ENCODE measurements around the gene LYPD3.

LYPD3 gene

DNA sequence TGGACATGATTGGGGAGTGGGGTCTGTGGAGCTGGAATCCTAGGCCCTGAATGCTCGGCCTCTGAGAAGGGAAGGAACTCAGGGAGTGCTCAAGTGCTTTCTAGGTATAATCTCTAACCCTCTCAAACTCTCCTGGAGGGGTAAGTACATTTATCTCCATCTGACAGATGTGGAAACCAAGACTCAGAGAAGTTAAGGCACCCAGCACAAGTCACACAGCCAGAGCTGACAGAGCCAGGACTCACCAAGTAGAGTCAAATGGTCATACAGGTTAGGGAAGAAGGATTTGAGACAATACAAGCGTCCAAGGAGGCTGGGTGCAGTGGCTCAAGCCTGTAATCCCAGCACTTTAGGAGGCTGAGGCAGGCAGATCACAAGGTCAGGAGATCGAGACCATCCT lies 12.9 kb upstream of the LYPD3 start:
- Histone ChIP-seq H3K9ac (ENCODE audit: low read depth, low read length) (no peak overlapping the region), H3K9me3 (ENCODE audit: control insufficient read depth, insufficient read depth, low read length) (no peaks in the 10 kb centered on the region), H3K36me3 (ENCODE audit: insufficient read depth, low read length) (peaks cover 3% of the 10 kb centered on the region; the same call in 1 of the 2 replicates), H3K4me1 (ENCODE audit: insufficient read depth, low read length) (no peaks in the 10 kb centered on the region; the same call in 1 of the 2 replicates)

DNA sequence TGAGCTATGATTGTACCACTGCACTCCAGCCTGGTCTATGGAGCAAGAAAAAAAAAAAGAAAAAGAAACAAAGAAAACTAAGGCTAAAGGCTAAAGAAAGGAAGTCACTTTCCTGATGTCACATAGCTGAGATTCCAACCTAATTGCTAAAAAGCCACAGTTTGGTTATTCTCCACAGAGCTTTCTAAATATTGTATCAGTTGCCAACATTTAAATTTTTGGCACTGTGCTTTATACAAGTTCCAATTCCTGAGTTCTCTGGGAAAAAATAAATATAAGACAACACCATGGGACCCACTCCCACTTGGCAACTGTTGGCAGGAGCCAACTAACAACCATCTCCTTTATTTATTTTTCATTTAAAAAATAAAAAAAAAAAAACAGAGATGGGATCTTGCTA lies 11.2 kb upstream of the LYPD3 start:
- Histone ChIP-seq H3K4me1 (ENCODE audit: insufficient read depth, low read length) (no peaks in the 10 kb centered on the region; the same call in 1 of the 2 replicates), H3K36me3 (ENCODE audit: insufficient read depth, low read length) (peaks cover 3% of the 10 kb centered on the region; the same call in 1 of the 2 replicates), H3K9ac (ENCODE audit: low read depth, low read length) (no peak overlapping the region), H3K9me3 (ENCODE audit: control insufficient read depth, insufficient read depth, low read length) (no peaks in the 10 kb centered on the region)

DNA sequence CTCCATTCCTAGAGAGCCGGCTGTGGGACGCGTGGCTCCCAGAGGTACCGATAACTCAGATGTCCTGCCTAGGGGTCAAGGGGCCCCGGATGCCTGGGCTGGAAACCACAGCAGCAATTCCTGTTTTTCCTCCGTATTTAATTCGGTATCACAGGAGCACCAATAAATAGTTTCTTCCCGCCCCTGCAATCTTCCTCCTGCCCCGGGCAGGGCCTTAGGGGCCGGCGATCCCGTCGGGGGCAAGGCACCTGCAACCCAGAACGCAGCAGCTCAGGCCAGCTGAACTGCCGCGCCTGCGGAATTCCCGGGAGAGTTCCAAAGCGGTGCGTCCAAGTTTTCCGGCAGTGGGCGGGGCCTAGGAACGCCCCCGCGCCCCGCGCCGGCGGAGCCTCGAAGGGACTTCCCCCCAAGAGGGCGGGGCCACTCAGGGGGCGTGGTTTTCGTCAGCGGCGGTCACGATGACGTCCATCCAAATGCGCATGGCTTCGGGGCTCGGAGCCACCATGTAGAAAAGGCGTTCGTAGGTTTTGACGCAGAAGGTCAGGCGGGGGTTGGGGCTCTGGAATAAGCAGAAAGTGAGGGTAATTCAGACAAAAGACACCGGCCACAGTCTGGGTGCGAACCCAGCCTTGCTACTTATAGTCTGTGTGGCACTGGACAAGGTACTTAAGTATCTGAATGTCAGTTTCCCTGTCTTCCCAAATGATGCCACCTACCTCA lies 9.7 kb upstream of the LYPD3 start:
- peaks cover 3% of the 10 kb centered on the region; the same call in 1 of the 2 replicates for H3K36me3 ChIP-seq (ENCODE audit: insufficient read depth, low read length)
- no peaks in the 10 kb centered on the region for H3K9me3 ChIP-seq (ENCODE audit: control insufficient read depth, insufficient read depth, low read length)
- no peaks in the 10 kb centered on the region; the same call in 1 of the 2 replicates for H3K4me1 ChIP-seq (ENCODE audit: insufficient read depth, low read length)
- peak overlapping the region; percentile 58 for H3K9ac ChIP-seq (ENCODE audit: low read depth, low read length)

DNA sequence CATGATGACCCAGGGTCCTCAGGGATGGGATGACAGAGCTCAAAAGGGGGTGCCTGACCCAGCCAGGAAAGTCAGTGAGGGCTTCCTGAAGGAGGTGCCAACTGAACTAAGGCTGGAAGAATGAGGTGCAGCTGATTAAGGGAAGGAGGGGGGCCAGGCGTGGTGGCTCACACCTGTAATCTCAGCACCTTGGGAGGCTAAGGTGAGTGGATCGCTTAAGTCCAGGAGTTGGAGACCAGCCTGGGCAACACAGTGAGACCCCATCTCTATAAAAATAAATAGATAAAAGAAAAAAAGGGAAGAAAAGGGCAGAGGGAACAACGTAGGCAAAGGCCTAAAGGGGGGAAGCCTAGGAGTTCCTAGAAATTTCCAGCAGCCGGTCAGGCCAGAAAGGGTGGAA lies 9.1 kb upstream of the LYPD3 start:
- Histone ChIP-seq H3K36me3 (ENCODE audit: insufficient read depth, low read length) (peaks cover 3% of the 10 kb centered on the region; the same call in 1 of the 2 replicates), H3K9me3 (ENCODE audit: control insufficient read depth, insufficient read depth, low read length) (no peaks in the 10 kb centered on the region), H3K9ac (ENCODE audit: low read depth, low read length) (peak overlapping the region; percentile 58), H3K4me1 (ENCODE audit: insufficient read depth, low read length) (no peaks in the 10 kb centered on the region; the same call in 1 of the 2 replicates)

DNA sequence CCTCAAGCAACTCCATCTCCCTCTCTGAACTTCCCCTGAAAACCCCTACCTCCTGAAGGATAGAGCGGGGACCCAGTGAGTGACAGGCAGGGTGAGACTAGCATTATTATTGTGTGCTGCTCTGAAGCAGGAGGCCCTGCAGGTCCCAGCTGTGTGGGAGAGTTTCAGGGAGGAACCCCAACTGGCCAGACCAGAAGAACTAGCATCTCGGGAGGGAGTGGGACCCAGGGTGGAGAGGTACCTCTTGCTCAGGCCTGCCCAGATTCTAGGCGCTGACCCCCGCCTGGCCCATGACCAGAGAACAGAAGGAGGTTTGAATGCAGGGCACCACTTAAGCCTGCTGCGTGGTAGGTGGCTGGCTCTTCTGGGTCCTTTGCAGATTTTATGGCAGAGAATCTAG lies 5.7 kb upstream of the LYPD3 start:
- Histone ChIP-seq H3K36me3 (ENCODE audit: insufficient read depth, low read length) (no peaks in the 10 kb centered on the region), H3K9ac (ENCODE audit: low read depth, low read length) (no peak overlapping the region), H3K4me1 (ENCODE audit: insufficient read depth, low read length) (peaks cover under 1% of the 10 kb centered on the region; the same call in 1 of the 2 replicates), H3K9me3 (ENCODE audit: control insufficient read depth, insufficient read depth, low read length) (no peaks in the 10 kb centered on the region)

DNA sequence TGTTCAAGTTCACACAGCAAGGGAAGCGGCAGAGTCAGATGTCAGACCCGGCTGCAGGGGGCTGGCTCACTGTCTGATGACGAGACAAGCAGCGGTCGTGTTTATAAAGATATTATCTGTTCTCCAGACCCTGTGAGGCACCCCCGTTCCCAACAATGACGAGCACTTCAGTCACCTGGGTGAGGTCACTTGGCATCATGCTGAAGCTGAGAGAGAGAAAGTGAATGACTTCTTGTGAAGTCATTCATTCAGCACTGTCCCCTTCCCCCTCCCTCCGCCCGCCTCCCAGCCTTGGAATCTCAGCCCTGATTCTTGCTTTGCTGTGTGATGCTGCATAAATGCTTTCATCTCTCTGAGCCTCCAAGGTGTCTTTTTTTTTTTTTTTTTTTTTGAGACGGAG lies 4.9 kb upstream of the LYPD3 start:
- H3K4me1 ChIP-seq (ENCODE audit: insufficient read depth, low read length), result peaks cover 5% of the 10 kb centered on the region; the same call in 1 of the 2 replicates
- H3K36me3 ChIP-seq (ENCODE audit: insufficient read depth, low read length), result no peaks in the 10 kb centered on the region
- no peaks in the 10 kb centered on the region for H3K9me3 ChIP-seq (ENCODE audit: control insufficient read depth, insufficient read depth, low read length)
- no peak overlapping the region for H3K9ac ChIP-seq (ENCODE audit: low read depth, low read length)

DNA sequence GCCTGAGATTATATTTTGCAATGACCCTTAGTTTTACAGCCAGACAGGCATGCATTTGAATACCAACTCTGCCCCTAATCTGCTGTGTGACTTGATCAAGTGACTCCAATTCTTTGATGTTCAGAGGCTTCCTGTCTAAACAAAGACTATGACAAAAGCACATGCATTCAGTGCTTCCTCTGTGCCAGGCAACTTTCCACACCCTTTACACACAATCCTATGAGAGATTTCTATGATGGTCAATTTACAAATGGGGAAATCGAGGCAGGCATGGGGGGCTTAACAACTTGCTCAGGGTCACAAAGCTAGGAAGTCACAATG lies 3.7 kb upstream of the LYPD3 start:
- Histone ChIP-seq H3K9me3 (ENCODE audit: control insufficient read depth, insufficient read depth, low read length) (no peaks in the 10 kb centered on the region), H3K4me1 (ENCODE audit: insufficient read depth, low read length) (peaks cover 5% of the 10 kb centered on the region; the same call in 1 of the 2 replicates), H3K9ac (ENCODE audit: low read depth, low read length) (no peak overlapping the region), H3K36me3 (ENCODE audit: insufficient read depth, low read length) (no peaks in the 10 kb centered on the region)

DNA sequence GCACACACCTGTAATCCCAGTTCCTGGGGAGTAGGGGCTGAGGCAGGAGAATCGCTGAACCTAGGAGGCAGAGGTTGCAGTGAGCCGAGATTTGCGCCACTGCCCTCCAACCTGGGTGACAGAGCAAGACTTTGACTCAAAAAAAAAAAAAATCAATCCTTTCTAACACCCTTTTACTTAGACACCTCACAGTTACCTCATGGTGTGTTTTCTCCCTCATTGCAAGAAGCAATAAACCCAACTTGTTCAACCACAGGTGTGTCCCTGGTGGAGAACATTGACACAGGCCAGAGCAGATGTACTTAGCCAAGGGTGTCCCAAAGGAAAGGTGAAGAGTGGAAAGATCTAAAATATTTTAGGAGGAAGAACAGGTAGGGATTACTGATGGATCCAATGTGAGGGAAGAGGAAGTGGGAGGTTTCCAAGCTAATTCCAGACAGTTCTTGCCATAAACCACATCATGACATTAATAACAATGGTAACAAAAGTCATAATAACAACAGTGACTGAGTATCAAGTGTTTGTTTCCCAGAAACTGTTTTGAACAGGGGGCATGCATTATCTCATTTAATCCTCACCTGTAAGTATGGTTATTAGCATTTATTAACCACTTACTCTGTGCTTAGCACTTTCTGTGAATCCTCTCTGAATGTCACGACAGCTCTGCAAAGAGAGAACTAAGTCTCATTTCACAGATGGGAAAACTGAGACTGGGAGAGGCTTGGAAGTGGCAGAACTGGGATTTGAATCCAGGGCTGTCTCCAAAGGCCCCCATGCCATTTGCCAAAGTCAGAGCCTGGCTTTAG lies 3.1 kb upstream of the LYPD3 start:
- H3K9ac ChIP-seq (ENCODE audit: low read depth, low read length), result no peak overlapping the region
- H3K36me3 ChIP-seq (ENCODE audit: insufficient read depth, low read length), result no peaks in the 10 kb centered on the region
- no peaks in the 10 kb centered on the region for H3K9me3 ChIP-seq (ENCODE audit: control insufficient read depth, insufficient read depth, low read length)
- H3K4me1 ChIP-seq (ENCODE audit: insufficient read depth, low read length), result peaks cover 5% of the 10 kb centered on the region; the same call in 1 of the 2 replicates

DNA sequence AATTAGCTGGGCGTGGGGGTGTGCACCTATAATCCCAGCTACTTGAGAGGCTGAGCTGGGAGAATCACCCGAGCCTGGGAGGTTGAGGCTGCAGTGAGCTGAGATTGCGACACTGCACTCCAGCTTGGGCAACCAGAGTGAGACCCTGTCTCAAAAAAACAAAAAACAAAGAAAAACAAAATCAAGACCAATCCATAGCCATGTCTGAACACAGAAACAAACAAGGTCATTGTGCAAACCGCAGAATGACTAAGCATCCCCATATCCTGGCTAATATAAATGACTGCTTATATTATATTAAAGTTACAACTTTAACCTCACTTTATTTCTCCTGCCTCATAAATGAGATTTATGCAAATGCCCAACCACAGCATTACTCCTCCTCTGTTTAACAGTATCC lies 2.3 kb upstream of the LYPD3 start:
- no peak overlapping the region for H3K9ac ChIP-seq (ENCODE audit: low read depth, low read length)
- peaks cover 5% of the 10 kb centered on the region; the same call in 1 of the 2 replicates for H3K4me1 ChIP-seq (ENCODE audit: insufficient read depth, low read length)
- no peaks in the 10 kb centered on the region for H3K9me3 ChIP-seq (ENCODE audit: control insufficient read depth, insufficient read depth, low read length)
- no peaks in the 10 kb centered on the region for H3K36me3 ChIP-seq (ENCODE audit: insufficient read depth, low read length)

DNA sequence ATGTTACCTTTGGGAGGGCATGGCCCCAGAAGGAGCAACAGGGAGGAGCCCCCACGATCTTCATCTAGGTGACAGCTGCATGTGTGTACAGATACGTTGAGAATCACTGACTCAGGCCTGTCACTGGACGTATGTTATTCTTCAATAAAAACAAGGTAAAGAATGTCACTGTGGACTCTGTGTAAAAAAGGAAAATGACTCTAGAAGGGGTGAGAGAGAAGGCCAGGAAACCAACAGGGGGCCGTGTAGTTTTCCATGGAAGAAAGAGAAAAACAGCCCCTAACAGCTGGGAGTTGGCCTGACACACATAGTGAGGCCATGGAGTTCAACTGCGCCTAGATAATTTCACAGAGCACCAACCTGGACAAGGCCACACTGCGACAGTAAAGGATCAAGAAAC lies 1.9 kb upstream of the LYPD3 start:
- Histone ChIP-seq H3K9ac (ENCODE audit: low read depth, low read length) (no peak overlapping the region), H3K36me3 (ENCODE audit: insufficient read depth, low read length) (no peaks in the 10 kb centered on the region), H3K4me1 (ENCODE audit: insufficient read depth, low read length) (peaks cover 5% of the 10 kb centered on the region; the same call in 1 of the 2 replicates), H3K9me3 (ENCODE audit: control insufficient read depth, insufficient read depth, low read length) (no peaks in the 10 kb centered on the region)

DNA sequence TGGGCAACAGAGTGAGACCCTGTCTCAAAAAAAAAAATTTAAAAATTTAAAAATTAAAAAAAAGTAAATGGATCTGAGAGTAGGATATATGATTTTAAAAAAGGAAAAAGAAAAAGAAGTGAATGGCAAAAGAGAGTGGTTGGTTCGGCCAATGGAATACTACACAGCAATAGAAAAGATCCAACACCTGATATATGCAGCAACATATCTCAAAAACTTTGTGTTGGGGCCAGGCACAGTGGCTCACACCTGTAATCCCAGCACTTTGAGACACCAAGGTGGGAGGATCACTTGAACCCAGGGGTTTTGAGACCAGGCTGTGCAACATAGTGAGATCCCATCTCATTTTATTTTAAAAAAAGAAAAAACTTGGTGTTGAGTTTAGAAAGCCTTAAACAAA lies 1.4 kb upstream of the LYPD3 start:
- Histone ChIP-seq H3K36me3 (ENCODE audit: insufficient read depth, low read length) (no peaks in the 10 kb centered on the region), H3K4me1 (ENCODE audit: insufficient read depth, low read length) (peaks cover 5% of the 10 kb centered on the region; the same call in 1 of the 2 replicates), H3K9ac (ENCODE audit: low read depth, low read length) (no peak overlapping the region), H3K9me3 (ENCODE audit: control insufficient read depth, insufficient read depth, low read length) (no peaks in the 10 kb centered on the region)

DNA sequence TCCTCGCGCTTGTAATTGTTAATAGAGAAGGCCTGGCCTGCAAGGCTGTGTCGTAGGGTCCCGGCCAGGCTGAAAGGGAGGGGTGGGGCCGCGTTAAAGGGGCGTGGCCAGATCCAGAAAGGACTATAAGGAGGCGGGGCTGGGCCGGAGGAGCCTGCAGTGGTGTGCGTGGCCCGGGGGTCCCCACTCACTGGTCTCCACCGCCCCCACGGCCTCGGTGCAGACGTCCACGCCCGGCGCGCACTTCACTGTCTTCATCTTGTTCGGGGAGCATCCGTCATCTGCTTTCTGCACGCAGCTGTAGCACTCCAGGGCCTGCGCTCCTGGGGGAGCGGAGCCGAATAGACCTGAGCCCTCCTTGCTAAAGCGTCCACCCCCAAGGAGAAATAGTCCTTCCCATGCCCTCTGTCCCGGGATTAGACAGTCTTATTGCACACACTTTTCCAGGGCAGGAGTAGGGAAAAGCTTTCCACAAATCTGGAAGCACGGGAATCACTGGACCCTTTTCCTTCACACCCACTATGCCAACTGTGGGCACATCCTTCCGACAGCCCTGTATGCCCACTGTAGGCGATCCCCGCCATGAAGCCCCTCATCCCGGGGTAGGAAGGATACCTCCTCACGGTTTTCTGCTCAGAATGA lies 1.2 kb downstream of the LYPD3 start:
- Histone ChIP-seq H3K9ac (ENCODE audit: low read depth, low read length) (peak overlapping the region; percentile 85; the same call in 1 of the 2 replicates), H3K9me3 (ENCODE audit: control insufficient read depth, insufficient read depth, low read length) (no peaks in the 10 kb centered on the region), H3K4me1 (ENCODE audit: insufficient read depth, low read length) (peaks cover 5% of the 10 kb centered on the region; the same call in 1 of the 2 replicates), H3K36me3 (ENCODE audit: insufficient read depth, low read length) (no peaks in the 10 kb centered on the region)

DNA sequence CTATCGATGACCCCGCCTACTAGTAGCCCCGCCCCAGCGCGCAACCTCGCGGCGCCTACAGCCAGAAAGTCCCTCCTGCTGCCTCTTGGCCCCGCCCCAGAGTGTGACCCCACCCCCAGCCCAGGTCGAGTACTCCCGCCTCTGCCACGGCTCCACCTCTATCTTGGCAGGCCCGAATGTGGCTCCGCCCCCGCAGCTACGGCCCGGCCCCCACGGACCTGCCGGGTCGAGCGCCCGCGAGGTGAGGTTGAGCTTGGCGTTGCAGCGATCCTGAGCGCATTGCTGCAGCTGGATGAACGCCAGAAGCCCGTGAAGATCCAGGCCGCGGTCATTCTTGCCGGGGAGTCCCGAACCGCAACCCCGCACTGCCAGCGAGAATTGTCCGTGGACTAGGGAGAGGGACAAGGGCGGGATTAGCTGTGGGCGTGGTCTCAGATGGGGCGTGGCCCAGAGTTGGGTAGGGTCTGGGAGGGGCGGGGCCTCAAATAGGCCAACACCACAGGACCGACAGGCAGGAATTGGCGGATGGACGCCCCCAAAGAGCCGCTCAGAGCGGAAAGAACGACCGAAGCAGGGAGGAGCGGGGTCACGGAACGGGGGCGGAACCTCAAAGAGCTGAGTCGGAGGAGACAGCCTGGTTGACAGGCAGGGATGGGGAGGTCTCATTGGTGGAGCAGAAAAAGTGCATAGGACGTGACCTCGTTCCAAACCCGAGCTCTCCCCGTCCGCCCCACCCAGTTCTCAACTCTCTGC lies 1.9 kb downstream of the LYPD3 start:
- Histone ChIP-seq H3K4me1 (ENCODE audit: insufficient read depth, low read length) (peaks cover 5% of the 10 kb centered on the region; the same call in 1 of the 2 replicates), H3K9ac (ENCODE audit: low read depth, low read length) (peak overlapping the region; percentile 85; the same call in 1 of the 2 replicates), H3K9me3 (ENCODE audit: control insufficient read depth, insufficient read depth, low read length) (no peaks in the 10 kb centered on the region), H3K36me3 (ENCODE audit: insufficient read depth, low read length) (no peaks in the 10 kb centered on the region)

All from ES-I3 (cell line).